ENCODE data around the gene CDC42BPA.
"Not testable (repeated sequence)": the region's sequence is repeated elsewhere in the genome, so short reads cannot be mapped to it uniquely, and the experiment has no call there.

Gene CDC42BPA

DNA sequence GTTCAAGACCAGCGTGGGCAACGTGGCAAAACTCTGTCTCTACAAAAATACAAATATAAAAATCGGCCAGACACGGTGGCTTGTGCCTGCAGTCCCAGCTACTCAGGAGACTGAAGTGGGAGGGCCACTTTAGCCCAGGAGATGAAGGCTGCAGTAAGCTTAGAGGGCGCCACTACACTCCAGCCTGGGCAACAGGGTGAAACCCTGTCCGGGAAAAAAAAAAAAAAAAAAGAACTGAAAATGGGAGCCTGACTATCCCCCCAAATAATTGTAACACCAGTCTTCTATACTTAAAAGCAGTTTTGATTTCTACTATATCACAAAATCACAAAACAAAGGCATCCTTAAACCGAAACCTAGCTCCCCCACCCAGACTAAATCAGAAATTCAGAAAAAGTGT is 60.3 kb downstream of the CDC42BPA start:
- DNase-seq = no peak

DNA sequence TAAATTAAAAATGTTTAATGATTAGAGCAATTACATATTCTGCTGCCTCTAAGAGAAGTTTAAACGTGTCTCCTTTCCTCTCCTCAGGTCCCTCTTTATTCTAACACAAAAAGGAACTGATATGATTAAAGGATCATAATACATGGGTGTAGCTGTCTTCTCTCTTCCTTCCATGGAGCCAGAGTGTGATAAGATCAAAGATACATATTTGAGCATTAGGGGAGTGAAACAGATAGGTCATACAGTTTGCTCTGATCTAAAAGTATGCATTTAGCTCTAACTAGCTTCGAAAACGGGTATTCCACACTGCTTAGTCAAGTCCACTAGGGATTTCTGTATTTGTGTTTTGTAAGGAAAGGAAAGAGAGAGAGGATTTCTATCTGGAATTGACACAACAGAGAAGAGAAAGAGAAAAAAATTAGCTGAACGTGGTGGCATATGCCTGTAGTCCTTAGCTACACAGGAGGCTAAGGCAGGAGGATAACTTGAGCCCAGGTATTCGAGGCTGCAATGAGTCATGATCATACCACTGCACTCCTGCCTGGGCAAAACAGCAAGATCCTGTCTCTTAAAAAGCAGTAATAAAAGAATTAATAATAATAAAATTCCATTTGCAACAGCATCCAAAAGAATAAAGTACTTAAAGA is 63.1 kb downstream of the CDC42BPA start:
- DNase-seq = no peak

DNA sequence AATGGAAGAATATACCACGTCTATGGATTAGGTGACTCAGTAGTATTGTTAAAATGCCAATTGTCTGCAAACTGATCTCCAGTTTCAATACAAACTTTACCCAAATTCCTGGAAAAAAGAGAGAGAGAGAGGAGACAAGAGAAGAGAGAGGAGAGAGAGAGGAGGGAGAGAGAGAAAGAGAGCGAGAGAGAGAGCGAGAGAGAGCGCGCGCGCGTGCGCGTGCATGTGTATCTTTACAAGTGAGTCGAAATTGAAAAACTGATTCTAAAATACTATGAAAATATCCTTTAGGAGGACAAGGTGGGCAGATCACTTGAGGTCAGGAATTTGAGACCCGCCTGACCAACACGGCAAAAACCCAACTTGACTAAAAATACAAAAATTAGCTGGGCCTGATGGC is 65.2 kb downstream of the CDC42BPA start:
- no peak for DNase-seq

DNA sequence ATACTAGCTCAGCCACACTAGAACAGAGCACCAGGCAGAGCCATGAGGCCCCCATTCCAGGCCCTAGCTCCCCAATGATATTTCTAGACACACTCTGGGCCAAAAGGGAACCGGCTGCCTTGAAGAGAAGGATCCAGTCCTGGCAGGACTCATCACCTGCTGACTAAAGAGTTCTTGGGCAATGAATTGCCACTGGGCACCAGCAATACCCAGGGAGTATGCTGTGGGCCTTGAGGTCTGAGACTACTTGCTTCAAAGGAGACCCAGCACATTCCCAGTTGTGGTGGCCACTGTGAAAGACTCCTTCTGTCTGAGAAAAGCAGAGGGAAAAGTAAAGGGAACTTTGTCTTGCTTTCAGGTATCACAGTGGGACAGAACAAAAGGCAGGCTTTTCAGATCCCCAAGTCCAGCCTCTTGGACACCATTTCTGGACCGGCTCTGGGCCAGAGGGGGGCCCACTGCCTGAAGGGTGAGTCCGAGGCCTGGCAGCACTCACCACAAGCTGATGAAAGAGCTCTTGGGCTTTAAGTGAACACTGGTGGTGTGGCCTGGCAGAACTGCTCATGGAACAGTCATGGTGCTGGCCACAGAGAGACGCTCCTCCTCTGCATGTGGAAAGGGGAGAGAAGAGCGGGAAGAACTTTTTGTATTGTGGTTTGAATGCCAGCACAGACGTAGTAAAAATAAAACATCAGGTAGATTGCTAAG is 72.5 kb downstream of the CDC42BPA start:
- no peak for DNase-seq

DNA sequence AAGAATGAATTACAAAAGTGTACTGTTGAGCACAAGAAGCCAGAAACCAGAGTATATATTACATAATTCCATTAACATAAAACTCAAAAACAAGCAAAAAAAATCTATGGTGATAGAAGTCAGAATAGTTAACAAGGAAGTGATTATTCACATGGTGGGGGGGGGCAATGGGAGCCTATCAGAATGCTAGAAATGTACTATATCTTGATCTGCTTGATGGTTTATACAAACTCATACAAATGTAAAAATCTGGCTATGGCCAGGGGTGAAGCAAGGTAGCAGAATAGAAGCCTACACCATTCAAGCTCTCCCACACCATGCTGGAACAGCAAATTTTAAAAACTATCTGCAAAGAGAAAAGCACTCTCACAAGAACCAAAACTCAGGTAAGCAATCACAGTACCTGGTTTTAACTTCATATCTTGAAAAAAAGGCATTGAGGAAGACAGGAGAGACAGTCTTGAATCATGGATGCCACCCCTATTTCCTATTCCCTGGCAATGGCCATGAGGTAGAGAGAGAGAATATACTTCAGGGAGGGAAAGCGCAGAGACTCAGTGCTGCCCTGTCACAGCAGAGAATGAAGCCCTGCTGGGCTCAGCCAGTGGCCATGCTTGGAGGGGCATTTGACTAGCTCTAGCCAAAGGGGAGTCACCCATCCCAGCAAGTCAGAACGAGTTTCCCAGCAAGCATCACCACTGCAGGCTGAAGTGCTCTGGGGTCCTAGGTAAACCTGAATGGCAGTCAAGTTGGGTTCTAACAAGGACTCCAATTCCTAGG is 73.8 kb downstream of the CDC42BPA start:
- no peak for DNase-seq

DNA sequence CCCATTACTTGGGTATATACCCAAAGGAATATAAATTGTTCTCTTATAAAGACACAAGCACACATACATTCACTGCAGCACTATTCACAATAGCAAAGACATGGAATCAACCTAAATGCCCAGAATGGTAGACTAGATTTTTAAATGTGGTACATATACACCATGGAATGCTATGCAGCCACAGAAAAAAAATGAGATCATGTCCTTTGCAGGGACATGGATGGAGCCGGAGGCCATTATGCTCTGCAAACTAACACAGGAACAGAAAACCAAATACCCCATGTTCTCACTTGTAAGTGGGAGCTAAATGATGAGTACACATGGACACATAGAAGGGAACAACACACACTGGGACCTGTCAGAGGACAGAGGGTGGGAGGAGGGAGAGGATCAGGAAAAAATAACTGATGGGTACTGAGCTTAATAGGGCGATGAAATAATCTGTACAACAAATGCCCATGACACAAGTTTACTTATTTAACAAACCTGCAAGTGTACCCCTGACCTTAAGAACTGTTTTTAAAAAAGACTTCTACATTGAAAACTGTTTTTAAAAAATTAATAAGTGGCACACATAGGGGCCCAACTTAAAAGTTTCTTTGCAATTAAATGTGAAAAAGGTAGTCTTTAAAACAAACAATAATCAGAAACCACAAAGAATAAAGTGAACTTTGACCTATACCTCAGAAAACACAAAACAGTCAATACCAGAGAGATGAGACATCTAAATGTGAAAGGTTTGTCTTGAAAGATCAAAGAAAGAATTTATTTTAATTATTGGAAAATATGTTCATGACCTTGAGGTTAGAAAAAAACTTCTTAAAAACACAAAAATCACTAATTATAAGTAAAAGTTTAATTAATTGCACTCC is 75.2 kb downstream of the CDC42BPA start:
- no peak for DNase-seq

DNA sequence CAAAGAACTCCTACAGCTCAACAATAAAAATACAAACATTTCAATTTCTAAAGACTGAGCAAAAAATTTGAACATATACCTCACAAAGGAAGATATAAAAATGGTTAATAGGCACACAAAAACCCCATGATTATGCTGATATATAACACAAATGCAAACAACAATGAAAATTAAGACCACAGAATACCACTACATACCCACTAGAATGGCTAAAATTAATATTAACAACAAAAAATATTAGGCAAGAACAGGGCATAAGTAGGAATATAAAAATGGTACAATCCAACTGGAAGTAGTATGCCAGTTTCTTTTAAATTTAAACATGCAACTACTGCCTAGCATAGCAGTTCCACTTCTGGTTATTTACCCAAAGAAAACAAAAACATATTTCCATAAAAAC is 77.3 kb downstream of the CDC42BPA start:
- no peak for DNase-seq

DNA sequence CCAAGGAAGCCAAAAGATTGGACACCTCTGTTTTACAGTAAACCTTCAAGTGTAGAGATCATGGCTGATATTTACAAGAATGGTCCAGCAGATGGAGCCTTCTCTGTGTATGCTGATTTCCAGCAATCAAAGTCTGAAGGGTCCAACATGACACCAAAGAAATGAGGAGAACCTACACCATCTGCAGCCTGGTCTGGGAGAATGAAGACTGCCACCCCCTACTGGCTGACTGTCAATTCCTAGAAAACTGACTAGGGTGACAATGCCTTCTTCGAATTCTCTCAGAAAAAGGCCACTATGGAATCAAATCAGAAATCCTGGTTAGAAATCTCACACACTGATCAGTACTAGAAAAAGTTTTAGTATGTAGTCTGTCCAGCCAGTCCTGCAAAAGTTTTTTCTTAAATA is 83.3 kb downstream of the CDC42BPA start:
- no peak for DNase-seq

DNA sequence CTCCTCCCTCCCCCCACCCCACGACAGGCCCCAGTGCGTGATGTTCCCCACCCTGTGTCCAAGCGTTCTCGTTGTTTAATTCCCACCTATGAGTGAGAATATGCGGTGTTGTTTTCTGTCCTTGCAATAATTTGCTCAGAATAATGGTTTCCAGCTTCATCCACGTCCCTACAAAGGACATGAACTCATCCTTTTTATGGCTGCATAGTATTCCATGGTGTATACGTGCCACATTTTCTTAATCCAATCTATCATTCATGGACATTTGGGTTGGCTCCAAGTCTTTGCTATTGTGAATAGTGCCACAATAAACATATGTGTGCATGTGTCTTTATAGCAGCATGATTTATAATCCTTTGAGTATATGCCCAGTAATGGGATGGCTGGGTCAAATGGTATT is 87.2 kb downstream of the CDC42BPA start:
- not testable (repeated sequence) for DNase-seq

DNA sequence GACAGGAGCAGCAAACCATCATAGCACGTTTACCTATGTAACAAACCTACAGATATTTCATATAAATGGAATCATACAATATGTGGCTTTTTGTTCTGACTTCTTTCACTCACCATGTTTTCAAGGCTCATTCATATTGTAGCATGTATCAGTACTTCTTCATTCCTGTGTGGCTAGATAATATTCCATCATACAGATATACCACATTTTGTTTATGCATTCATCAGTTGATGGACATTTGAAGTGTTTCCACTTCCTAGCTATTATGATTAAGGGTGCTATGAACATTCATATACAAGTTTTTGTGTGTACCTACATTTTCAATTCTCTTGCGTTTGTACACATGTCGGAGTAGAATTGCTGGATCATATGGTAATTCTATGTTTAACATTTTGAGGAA is 90.1 kb downstream of the CDC42BPA start:
- DNase-seq = no peak

DNA sequence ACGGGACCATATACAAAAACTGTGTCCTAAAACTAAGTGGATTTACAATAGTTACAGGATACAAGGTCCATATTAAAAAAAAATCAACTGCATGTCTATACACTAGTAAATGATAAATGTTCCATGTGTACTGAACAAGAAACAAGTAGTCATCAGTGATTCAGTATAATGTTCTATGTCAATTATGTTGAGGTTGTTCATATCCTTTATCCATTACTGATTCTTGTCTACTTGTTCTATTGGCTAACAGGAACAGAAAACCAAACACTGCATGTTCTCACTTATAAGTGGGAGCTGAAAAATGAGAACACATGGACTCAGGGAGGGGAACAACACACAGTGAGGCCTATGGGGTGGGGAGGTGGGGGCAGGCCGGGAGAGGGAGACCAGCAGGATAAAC is 90.5 kb downstream of the CDC42BPA start:
- DNase-seq = no peak

DNA sequence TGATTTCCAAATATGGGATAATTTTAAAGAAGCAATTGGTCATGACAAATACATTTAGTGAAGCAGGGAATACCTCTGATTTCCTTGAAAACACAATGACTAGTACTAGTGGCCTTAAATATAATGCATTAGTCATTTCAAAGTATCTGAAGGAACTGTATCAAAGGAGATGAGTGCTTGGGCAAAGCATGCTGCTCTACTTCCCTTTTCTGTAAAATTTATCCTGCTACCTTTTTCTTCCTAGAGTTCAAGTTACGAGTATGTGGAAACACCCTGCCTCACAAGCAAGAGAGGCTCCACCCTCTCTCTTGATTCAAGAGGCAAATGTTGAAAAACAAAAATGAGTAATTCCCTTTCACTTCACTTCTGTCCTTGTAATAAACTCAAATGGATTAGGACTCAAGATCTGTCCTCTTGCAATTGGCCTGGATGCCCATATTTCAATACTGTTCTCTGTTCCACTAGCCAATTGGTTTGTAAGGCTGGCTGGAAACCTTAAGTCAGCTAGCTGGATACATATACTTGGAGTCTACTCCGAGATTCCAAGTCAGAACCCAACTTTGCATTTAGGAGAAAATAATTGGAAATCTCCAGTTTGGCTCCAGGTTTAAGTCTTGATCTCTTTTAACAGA is 92.5 kb downstream of the CDC42BPA start:
- DNase-seq = no peak

DNA sequence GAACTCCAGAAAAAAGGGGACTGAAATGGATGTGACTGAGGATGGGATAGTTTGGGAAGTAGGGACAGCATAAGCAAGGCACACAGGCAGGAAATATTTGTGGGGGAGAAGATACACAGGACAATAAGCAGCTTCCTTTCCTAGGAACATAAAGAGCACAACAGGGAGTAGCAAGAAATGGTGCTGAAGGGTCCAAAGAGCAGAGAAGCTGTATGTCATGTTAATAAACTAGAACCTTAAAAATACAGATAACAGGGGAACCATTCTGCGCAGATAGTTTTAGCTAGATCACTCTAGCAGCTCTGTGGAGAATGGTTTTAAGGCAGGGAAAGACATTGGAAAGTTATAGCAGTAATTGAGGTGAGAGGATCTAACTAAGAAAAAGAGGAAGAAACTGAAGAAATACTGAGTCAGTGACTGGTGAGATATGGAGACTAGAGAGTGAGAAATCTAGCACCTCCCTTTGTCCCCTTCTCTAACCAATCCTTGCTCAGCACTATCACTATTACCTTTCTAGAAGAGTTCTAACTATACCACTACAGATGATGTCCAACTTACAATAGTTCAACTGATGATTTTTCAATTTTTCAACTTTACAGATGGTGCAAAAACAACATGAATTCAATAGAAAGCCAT is 95.0 kb downstream of the CDC42BPA start:
- DNase-seq = no peak

DNA sequence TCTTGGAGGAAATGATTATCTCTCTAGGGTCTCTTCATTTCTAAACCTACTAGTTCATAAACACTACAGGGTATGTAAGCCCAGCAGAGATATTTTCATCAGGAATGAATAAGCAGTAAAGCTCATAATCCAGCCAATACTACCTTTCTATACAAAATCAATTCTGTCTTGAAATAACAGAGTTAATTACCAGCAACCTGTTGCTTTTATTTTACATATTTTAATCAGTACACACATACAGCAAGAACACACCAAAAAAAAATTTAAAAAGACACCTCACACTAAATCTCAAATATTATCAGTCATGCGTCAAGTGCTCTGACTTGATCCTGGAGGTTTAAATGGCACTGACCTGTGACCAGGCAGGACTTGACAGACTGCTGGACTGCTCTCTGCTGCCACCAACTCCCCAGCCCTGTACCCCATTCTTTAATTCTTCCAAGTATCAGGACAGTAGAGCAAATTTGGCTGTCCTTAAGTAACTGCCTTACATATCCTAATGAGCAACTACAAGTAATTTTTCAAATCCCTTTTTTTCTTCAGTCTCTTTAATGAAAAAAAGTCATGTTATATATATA is 98.5 kb downstream of the CDC42BPA start:
- DNase-seq = no peak

DNA sequence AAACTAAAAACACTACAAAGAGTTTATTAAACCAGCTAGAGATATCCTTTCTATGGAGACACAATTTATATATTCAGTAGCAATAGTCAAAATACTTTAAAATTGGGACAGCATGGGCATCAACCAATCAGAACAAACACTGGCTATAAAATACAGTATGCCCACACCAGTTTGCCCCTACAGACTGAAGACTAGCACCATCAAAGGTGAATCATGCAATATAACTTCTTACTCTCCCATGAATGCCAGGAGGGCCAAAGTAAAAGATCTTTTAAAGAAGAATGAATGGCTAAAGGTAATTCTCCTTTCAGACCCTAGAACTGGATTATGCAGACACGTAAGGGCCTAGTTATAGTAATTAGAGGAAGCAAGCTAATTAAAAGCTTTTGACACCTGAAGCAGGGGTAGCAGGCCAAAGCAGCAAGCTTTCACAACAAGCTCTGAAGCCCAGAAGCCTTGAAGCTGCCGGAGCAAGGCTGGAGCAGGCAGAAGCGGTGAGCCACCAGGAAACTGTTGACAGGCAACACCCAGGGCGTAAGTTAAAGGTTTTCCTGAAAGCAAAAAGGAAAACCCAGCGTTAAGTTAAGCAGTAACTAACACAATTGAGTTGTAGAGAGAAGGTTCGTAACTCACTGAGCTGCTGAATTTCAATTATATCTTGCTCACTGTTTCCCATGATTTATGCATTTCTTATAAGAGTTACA is 99.3 kb downstream of the CDC42BPA start:
- DNase-seq = no peak

DNA sequence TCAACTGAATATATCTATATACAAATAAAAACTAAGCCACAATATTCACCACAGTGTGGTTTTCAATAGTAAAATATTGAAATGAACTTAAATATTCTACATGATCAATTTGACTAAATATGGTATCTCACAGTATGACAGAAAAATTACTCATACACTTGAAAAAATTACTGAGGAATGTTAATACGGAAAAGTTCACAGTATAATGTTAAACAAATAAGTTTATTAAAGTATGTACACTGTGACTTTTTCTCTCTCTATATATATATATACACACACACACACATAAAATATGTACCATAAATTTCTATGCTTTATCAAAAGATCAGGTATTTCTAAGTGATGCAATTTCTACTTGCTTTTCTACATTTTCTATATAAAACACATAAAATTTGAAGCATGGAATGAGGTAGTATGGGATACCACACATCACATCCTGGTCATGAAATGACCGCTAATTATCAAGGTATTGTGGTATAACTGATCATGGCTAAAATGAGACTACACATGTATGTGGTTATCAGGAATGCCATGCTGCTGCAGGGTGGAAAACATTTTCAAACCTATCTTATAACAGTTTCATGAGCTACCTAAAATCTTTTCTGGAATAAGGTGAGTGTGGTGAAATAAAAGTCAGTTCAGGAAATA is 102.3 kb downstream of the CDC42BPA start:
- no peak for DNase-seq

DNA sequence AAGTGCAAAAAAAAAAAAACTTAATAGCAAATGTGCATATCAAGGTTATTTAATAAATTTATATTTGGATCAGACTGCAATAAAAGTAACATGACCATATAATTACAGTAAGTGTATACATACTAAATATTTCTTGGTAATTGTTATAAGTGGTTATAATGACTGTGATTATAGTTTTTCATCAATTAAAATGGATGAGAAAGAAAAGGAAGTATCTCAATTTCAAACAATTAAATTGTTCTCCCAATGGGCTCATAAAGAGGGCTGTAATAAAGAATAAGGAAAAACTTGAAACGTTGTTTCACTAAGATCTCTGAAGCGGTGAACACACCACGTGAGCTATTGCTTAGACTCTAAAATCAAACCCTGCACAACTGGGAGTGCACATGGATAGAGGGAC is 104.1 kb downstream of the CDC42BPA start:
- DNase-seq = no peak

DNA sequence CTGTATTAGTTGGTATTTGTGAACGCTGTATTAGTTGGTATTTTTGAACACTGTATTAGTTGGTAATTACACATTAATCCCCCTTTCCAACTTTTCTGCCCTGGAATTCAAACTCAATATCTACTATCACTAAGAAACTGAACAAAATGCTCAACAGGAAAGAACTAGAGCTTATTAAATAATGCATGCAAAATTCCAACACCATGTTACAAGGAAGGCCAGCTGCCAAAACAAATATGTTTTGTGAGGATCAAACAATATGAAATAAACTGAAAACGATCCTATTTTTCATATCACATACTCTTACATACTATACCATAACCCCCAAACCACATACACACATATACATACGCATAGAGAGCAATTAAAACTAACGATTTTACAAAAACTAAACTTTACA is 104.9 kb downstream of the CDC42BPA start:
- no peak for DNase-seq

DNA sequence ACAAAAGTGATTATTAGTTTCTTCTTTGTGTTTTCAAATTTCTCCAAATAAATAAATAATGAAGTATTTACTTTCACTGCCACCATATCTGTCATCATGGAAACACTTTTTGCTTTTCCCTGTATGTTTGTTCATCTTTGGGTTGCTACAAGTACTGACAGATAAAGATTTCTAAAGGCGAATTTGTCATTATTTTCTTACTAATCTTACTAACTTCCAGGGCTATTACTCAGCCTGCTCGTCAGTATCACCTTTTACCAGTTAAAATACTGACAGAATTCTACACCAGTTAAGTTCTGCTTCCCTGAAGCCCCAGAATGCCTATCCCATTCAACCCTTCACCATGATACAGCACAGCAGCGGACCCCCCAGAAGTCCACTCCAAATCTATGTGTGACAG is 106.1 kb downstream of the CDC42BPA start:
- DNase-seq = no peak

DNA sequence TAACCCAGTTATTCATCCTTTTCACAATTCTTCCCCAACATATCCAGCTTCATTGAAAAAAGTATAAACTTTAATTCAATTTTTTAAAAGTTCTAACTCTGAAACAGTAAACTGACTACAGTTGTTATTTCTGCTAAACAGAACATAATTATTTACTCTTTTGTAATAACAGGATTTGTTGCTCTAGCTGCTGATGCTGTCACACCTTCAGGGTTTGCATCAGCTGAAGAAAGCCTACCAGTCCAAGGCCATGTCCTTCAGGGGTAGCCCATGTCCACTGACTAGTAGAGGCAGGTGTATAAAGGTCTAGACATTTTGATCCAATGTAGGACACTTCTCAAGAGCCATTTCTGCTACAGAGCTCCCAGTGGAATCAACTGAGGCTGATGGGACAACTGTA is 107.7 kb downstream of the CDC42BPA start:
- no peak for DNase-seq

DNA sequence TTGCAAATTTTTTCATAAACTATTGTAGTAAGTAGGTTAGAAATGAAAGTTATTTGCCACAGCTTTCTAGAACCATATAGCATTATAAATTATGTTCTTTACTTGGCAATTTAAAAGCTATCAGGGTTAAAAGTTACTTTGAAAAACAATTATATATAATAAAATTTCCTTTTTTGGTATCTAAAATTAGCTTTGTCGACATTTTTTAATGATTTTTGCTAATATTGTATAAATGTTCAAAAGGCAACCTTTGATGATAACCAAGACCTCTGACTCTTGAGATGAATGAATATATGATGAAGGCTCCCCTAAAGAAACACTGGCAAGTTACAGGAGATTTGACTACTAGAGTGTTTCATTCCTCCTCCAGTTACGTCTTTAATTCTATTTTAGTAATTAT is 121.2 kb downstream of the CDC42BPA start:
- DNase-seq = no peak

Measured in stimulated activated CD4-positive, alpha-beta T cell treated with anti-CD3 and anti-CD28 coated beads, Interleukin-4, amount 100 ng/mL, for 24 hours (primary cell).